ENCODE results near the gene GPR157.

The GPR157 gene

DNA sequence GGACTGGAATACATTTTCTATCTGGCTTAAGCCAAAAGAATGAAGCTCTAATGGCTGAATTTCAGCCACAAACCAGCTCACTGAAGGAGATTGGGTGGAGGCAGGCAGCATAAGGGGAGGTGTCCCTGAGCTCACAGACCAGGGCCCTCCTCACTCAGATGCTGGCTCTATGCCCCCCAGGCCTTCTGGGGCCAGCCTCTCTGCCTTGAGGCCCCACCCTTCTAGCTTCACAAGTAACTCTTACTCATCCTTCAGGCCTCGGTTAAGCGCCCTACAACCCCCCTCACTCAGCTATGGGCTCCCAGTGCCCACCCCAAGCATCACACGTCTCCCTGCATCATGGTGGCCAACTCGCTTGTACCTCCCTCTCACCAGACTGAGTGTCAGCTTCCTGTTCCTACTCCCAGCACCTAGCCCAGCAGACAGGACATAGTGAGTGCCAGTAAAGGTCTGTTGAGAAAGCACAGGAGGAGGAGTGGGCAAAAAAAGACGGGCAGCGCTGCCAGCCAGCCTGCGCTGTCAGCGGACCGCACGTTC, 40.8 kb upstream of the GPR157 start:
- no peak overlapping the region for H2AFZ ChIP-seq (ENCODE audit: low read length)
- H3K9me3 ChIP-seq (ENCODE audit: low read length) = no peaks in the 10 kb centered on the region
- TF ChIP-seq EZH2 (IDR thresholded peaks at IDR 0.05; ENCODE audit: borderline replicate concordance, low read length) = no peak
- TF ChIP-seq, protein P1, sequence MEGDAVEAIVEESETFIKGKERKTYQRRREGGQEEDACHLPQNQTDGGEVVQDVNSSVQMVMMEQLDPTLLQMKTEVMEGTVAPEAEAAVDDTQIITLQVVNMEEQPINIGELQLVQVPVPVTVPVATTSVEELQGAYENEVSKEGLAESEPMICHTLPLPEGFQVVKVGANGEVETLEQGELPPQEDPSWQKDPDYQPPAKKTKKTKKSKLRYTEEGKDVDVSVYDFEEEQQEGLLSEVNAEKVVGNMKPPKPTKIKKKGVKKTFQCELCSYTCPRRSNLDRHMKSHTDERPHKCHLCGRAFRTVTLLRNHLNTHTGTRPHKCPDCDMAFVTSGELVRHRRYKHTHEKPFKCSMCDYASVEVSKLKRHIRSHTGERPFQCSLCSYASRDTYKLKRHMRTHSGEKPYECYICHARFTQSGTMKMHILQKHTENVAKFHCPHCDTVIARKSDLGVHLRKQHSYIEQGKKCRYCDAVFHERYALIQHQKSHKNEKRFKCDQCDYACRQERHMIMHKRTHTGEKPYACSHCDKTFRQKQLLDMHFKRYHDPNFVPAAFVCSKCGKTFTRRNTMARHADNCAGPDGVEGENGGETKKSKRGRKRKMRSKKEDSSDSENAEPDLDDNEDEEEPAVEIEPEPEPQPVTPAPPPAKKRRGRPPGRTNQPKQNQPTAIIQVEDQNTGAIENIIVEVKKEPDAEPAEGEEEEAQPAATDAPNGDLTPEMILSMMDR (IDR thresholded peaks at IDR 0.05; ENCODE audit: low read length) = no peak
- peaks cover 12% of the 10 kb centered on the region; the same call in 1 of the 2 replicates for H3K27me3 ChIP-seq (ENCODE audit: insufficient read depth, low read length)
- H3K27ac ChIP-seq (ENCODE audit: low read depth, low read length, poor library complexity, severe bottlenecking) = no peak overlapping the region
- no peaks in the 10 kb centered on the region for H3K36me3 ChIP-seq (ENCODE audit: insufficient read depth, low read length)
- H4K20me1 ChIP-seq (ENCODE audit: insufficient read depth, low read length) = no peaks in the 10 kb centered on the region
- H3K4me1 ChIP-seq (ENCODE audit: insufficient read depth, low read length, severe bottlenecking) = no peaks in the 10 kb centered on the region
- H3F3A ChIP-seq (ENCODE audit: insufficient read depth, low read length) = no peaks in the 10 kb centered on the region
- no peaks in the 10 kb centered on the region for H3K79me2 ChIP-seq (ENCODE audit: insufficient read depth, low read length)
- no peaks in the 10 kb centered on the region for H3K9me2 ChIP-seq (ENCODE audit: low read depth, low read length)
- H3K4me2 ChIP-seq (ENCODE audit: low read length) = no peak overlapping the region
- no peak overlapping the region for H3K4me3 ChIP-seq (ENCODE audit: low read depth, low read length, poor library complexity, severe bottlenecking)
- no peak overlapping the region for H3K9ac ChIP-seq (ENCODE audit: low read length)

DNA sequence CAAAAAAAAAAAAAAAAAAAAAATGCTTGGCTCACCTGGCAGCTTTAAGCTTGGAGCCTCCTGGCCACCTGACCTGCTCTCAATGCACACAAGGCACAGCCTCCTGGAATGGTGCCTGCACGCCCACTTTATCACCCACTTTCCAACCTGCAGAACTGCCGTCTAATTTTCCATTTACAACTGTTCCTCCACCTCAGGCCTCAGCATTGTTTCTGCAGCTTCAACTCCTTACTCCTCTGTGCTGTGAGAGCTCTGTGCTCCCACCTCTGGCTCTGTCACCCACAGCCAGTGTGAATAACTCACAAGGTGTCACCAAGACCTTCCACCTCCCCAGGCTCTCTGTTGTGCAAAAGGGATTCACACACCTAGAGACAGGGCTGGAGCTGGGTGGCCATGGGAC, 38.7 kb upstream of the GPR157 start:
- no peak for TF ChIP-seq EZH2 (IDR thresholded peaks at IDR 0.05; ENCODE audit: borderline replicate concordance, low read length)
- TF ChIP-seq, protein P1 (IDR thresholded peaks at IDR 0.05; ENCODE audit: low read length) = no peak
- no peak overlapping the region for H3K9ac ChIP-seq (ENCODE audit: low read length)
- H3K4me1 ChIP-seq (ENCODE audit: insufficient read depth, low read length, severe bottlenecking) = peaks cover 8% of the 10 kb centered on the region
- no peak overlapping the region for H3K27ac ChIP-seq (ENCODE audit: low read depth, low read length, poor library complexity, severe bottlenecking)
- no peaks in the 10 kb centered on the region for H3F3A ChIP-seq (ENCODE audit: insufficient read depth, low read length)
- no peak overlapping the region for H3K4me3 ChIP-seq (ENCODE audit: low read depth, low read length, poor library complexity, severe bottlenecking)
- H3K27me3 ChIP-seq (ENCODE audit: insufficient read depth, low read length) = peaks cover 11% of the 10 kb centered on the region; the same call in 1 of the 2 replicates
- no peaks in the 10 kb centered on the region for H4K20me1 ChIP-seq (ENCODE audit: insufficient read depth, low read length)
- H2AFZ ChIP-seq (ENCODE audit: low read length) = no peak overlapping the region
- no peaks in the 10 kb centered on the region for H3K9me2 ChIP-seq (ENCODE audit: low read depth, low read length)
- H3K4me2 ChIP-seq (ENCODE audit: low read length) = no peak overlapping the region
- H3K36me3 ChIP-seq (ENCODE audit: insufficient read depth, low read length) = no peaks in the 10 kb centered on the region
- no peaks in the 10 kb centered on the region for H3K9me3 ChIP-seq (ENCODE audit: low read length)
- no peaks in the 10 kb centered on the region for H3K79me2 ChIP-seq (ENCODE audit: insufficient read depth, low read length)

DNA sequence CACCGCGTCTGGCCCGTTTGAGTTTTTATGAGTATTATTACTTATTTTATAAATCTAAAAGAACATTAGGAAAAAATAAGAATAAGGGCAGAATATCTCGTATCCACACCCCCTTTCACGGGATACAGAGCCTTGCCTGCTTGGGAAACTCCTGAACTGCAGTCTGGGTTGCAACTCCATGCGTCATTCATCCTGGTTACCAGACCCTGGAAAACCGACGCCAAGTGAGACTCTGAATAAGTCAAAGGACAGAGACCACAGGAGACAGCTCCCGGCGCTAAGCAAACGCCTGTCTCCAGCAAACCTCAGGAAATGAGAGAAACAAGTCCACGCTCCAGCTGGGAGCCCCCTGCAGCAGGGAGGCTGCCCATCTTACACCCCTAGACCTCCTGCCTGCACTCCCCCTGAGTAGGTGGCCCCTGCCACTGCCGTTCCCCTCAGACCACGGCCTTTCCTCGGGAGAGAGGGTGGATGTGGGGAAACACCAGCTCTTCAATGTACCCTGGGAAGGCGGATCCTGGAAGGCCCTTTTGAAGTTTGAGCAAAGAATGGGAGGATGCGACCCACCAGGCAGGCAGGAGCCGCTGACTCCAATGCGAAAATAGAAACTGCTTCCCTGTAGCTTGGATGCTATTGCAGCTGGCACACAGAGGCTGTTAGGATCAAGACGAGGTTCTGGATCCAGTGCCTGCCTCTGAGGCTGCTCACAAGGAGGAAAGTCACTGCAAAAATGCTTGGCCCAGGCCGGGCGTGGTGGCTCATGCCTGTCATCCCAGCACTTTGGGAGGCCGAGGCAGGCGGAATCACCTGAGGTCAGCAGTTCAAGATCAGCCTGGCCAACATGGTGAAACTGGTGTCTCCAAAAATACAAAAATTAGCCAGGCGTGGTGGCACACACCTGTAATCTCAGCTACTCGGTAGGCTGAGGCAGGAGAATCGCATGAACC, 37.7 kb upstream of the GPR157 start:
- Histone ChIP-seq H3K9ac (ENCODE audit: low read length) (no peak overlapping the region), H3K4me3 (ENCODE audit: low read depth, low read length, poor library complexity, severe bottlenecking) (no peak overlapping the region), H3K27me3 (ENCODE audit: insufficient read depth, low read length) (peaks cover 9% of the 10 kb centered on the region; the same call in 1 of the 2 replicates), H3K79me2 (ENCODE audit: insufficient read depth, low read length) (no peaks in the 10 kb centered on the region), H3K9me3 (ENCODE audit: low read length) (no peaks in the 10 kb centered on the region), H4K20me1 (ENCODE audit: insufficient read depth, low read length) (no peaks in the 10 kb centered on the region), H3K9me2 (ENCODE audit: low read depth, low read length) (no peaks in the 10 kb centered on the region), H3K4me1 (ENCODE audit: insufficient read depth, low read length, severe bottlenecking) (peaks cover 8% of the 10 kb centered on the region), H3K36me3 (ENCODE audit: insufficient read depth, low read length) (no peaks in the 10 kb centered on the region), H3K4me2 (ENCODE audit: low read length) (no peak overlapping the region), H3F3A (ENCODE audit: insufficient read depth, low read length) (no peaks in the 10 kb centered on the region), H2AFZ (ENCODE audit: low read length) (no peak overlapping the region), H3K27ac (ENCODE audit: low read depth, low read length, poor library complexity, severe bottlenecking) (no peak overlapping the region)
- no peak for TF ChIP-seq EZH2 (IDR thresholded peaks at IDR 0.05; ENCODE audit: borderline replicate concordance, low read length)
- TF ChIP-seq, protein P1 (IDR thresholded peaks at IDR 0.05; ENCODE audit: low read length) = no peak
